Measurements from ENCODE around the gene MYO7A. TPM values are rescaled to one million over a fixed set of nuclear protein-coding genes. Genes with fewer than 3 reads are reported as not detected.

Gene MYO7A
- polyA plus RNA-seq, 1 experiment, result not detected

- ChIA-PET POLR2A (no interaction called here), CTCF (no interaction called here)
- Histone ChIP-seq H3K27ac (ENCODE audit: low read depth, low read length) (no peak overlapping the region), H3K9me3 (ENCODE audit: control insufficient read depth, insufficient read depth, low read length) (no peaks in the 10 kb centered on the region), H3K4me3 (ENCODE audit: low read depth, low read length) (no peak overlapping the region), H3K27me3 (ENCODE audit: control insufficient read depth, insufficient read depth, low read length) (no peaks in the 10 kb centered on the region)
- no peak for DNase-seq (ENCODE audit: low read depth, low spot score)
- TF ChIP-seq CTCF (IDR thresholded peaks at IDR 0.05; ENCODE audit: low read depth, low read length), result no peak
Observed at GRCh38 chr11:77085652-77086051, 42.4 kb upstream of the MYO7A start.

GRCh38 chr11:77086521-77087472 lies 41.2 kb upstream of the MYO7A start:
- no peak for DNase-seq (ENCODE audit: low read depth, low spot score)
- ChIA-PET POLR2A (no interaction called here), CTCF (interaction anchor here (0.6 kb wide), 1 partner anchor 40 kb away, joined by 3 read pairs; no protein-coding TSS in a partner anchor)
- no peaks in the 10 kb centered on the region for H3K9me3 ChIP-seq (ENCODE audit: control insufficient read depth, insufficient read depth, low read length)
- TF ChIP-seq CTCF (IDR thresholded peaks at IDR 0.05; ENCODE audit: low read depth, low read length), result no peak
- no peak overlapping the region for H3K27ac ChIP-seq (ENCODE audit: low read depth, low read length)
- no peak overlapping the region for H3K4me3 ChIP-seq (ENCODE audit: low read depth, low read length)
- no peaks in the 10 kb centered on the region for H3K27me3 ChIP-seq (ENCODE audit: control insufficient read depth, insufficient read depth, low read length)

GRCh38 chr11:77087723-77088225 lies 40.3 kb upstream of the MYO7A start:
- ChIA-PET POLR2A (no interaction called here), CTCF (interaction anchor here (0.6 to 6.7 kb wide), 2 partner anchors 21 to 40 kb away, joined by 3 to 156 read pairs; partner anchors contain the start of gene CAPN5)
- no peaks in the 10 kb centered on the region for H3K9me3 ChIP-seq (ENCODE audit: control insufficient read depth, insufficient read depth, low read length)
- TF ChIP-seq CTCF (IDR thresholded peaks at IDR 0.05; ENCODE audit: low read depth, low read length), result no peak
- H3K4me3 ChIP-seq (ENCODE audit: low read depth, low read length), result no peak overlapping the region
- no peak overlapping the region for H3K27ac ChIP-seq (ENCODE audit: low read depth, low read length)
- no peak for DNase-seq (ENCODE audit: low read depth, low spot score)
- no peaks in the 10 kb centered on the region for H3K27me3 ChIP-seq (ENCODE audit: control insufficient read depth, insufficient read depth, low read length)

- H3K27ac ChIP-seq (ENCODE audit: low read depth, low read length), result no peak overlapping the region
- no peak overlapping the region for H3K4me3 ChIP-seq (ENCODE audit: low read depth, low read length)
- no peak for DNase-seq (ENCODE audit: low read depth, low spot score)
- ChIA-PET CTCF (interaction anchor here (0.6 to 6.7 kb wide), 2 partner anchors 22 to 40 kb away, joined by 3 to 156 read pairs; partner anchors contain the start of gene CAPN5), POLR2A (no interaction called here)
- H3K9me3 ChIP-seq (ENCODE audit: control insufficient read depth, insufficient read depth, low read length), result no peaks in the 10 kb centered on the region
- no peak for TF ChIP-seq CTCF (IDR thresholded peaks at IDR 0.05; ENCODE audit: low read depth, low read length)
- H3K27me3 ChIP-seq (ENCODE audit: control insufficient read depth, insufficient read depth, low read length), result no peaks in the 10 kb centered on the region
Observed at GRCh38 chr11:77088236-77089003, 39.6 kb upstream of the MYO7A start.

Data from AG04450 (cell line).